ENCODE measurements around the gene CAMTA1.

DNA sequence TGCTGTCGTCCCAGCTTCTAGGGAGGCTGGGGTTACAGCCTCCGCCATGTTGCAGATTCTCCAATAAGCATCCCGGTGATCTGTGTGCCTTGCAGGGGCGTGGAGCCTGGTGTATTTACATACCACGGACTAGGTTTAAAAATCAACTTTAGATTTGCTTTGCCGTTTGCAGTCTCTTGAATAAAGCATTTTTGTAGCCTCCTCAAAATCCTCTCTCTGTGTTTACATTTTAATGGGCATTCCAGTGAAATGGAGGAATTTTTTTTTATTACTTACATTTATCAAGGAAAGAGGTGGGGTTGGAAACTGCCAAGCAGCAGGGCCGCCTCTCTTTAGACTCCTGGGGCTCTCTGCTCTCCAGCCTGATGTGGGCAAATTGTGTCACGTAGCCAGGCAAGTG lies 548.4 kb downstream of the CAMTA1 start:
- TF ChIP-seq CTCF (IDR thresholded peaks at IDR 0.05 in 2 of 3, conservative IDR thresholded peaks at IDR 0.05 in 1 of 3; ENCODE audit: borderline replicate concordance in 1 of 3, insufficient read depth in 1 of 3, low read depth in 2 of 3, low read length in 2 of 3) (no peak), RAD21 (IDR thresholded peaks at IDR 0.05; ENCODE audit: low read depth) (no peak), POLR2A (IDR thresholded peaks at IDR 0.05; ENCODE audit: borderline replicate concordance, extremely low read depth, insufficient read depth, insufficient read length) (no peak), SIN3A (IDR thresholded peaks at IDR 0.05; ENCODE audit: low read depth) (no peak), MAX (IDR thresholded peaks at IDR 0.05) (no peak), TCF7L2 (IDR thresholded peaks at IDR 0.05; ENCODE audit: borderline replicate concordance, extremely low read depth, insufficient read depth, insufficient read length) (no peak), EZH2 (IDR thresholded peaks at IDR 0.05) (no peak), EZH2phosphoT487 (IDR thresholded peaks at IDR 0.05; ENCODE audit: borderline replicate concordance) (no peak), EGR1 (IDR thresholded peaks at IDR 0.05; ENCODE audit: low read depth) (no peak), POLR2AphosphoS5 (IDR thresholded peaks at IDR 0.05; ENCODE audit: low read depth, low read length) (no peak)

Data from HCT116 (cell line).